ENCODE measurements around the gene FERD3L. TPM values are rescaled to one million over a fixed set of nuclear protein-coding genes. Genes with fewer than 3 reads are reported as not detected.
A peak's percentile ranks its signal among the peaks of the same experiment; 100 is the strongest.

Gene FERD3L
- total RNA-seq, 1 donor from 2014 or later, result not detected

- Histone ChIP-seq H3K9ac (ENCODE audit: low read length) (peak overlapping the region; percentile 79), H3K79me2 (ENCODE audit: insufficient read depth, low read length) (peaks cover 10% of the 10 kb centered on the region), H2AFZ (ENCODE audit: low read depth, low read length) (no peak overlapping the region), H3K4me2 (ENCODE audit: low read length) (peak overlapping the region; percentile 93), H3K4me3 (ENCODE audit: insufficient read depth, low read depth, low read length) (no peak overlapping the region), H3K27me3 (ENCODE audit: insufficient read depth, low read length) (peaks cover 25% of the 10 kb centered on the region), H3K9me3 (ENCODE audit: insufficient read depth, low read depth, low read length) (no peaks in the 10 kb centered on the region), H3K36me3 (ENCODE audit: insufficient read depth, low read length) (no peaks in the 10 kb centered on the region), H3K4me1 (ENCODE audit: insufficient read depth, low read length) (peaks cover 42% of the 10 kb centered on the region), H4K20me1 (ENCODE audit: insufficient read depth, low read length) (peaks cover 4% of the 10 kb centered on the region), H3K27ac (ENCODE audit: low read depth, low read length) (no peak overlapping the region)
- FAIRE-seq (no peak), DNase-seq (ENCODE audit: low read depth) (no peak)
- TF ChIP-seq CTCF (IDR thresholded peaks at IDR 0.05; ENCODE audit: insufficient read depth, low read depth, low read length), result no peak
- TF ChIP-seq EZH2 (IDR thresholded peaks at IDR 0.05; ENCODE audit: insufficient read depth, low read length), result no peak
- H3K9me3 Mint-ChIP-seq (ENCODE audit: unreplicated experiment), result peaks cover 9% of the 10 kb centered on the region
- peaks cover 14% of the 10 kb centered on the region for H3K4me1 Mint-ChIP-seq (ENCODE audit: low read depth, unreplicated experiment)
- no peaks in the 10 kb centered on the region for H3K36me3 Mint-ChIP-seq (ENCODE audit: low read depth, unreplicated experiment)
- H3K27ac Mint-ChIP-seq (ENCODE audit: unreplicated experiment), result no peak overlapping the region
- peaks cover 95% of the 10 kb centered on the region for H3K27me3 Mint-ChIP-seq (ENCODE audit: low read depth, unreplicated experiment)
- peak overlapping the region; percentile 11 for H3K4me3 Mint-ChIP-seq (ENCODE audit: unreplicated experiment)
Measured at GRCh38 chr7:19109000-19109946, 35.9 kb downstream of the FERD3L start.

- H3K4me1 ChIP-seq (ENCODE audit: insufficient read depth, low read length), result peaks cover 32% of the 10 kb centered on the region
- H3K27ac ChIP-seq (ENCODE audit: low read depth, low read length), result peak overlapping the region; percentile 49
- H2AFZ ChIP-seq (ENCODE audit: low read depth, low read length), result peak overlapping the region; percentile 84
- Mint-ChIP-seq H3K4me1 (ENCODE audit: low read depth, unreplicated experiment) (peaks cover 14% of the 10 kb centered on the region), H3K36me3 (ENCODE audit: low read depth, unreplicated experiment) (no peaks in the 10 kb centered on the region), H3K9me3 (ENCODE audit: unreplicated experiment) (peaks cover 9% of the 10 kb centered on the region), H3K27me3 (ENCODE audit: low read depth, unreplicated experiment) (peaks cover 91% of the 10 kb centered on the region), H3K4me3 (ENCODE audit: unreplicated experiment) (peak overlapping the region; percentile 84), H3K27ac (ENCODE audit: unreplicated experiment) (peak overlapping the region; percentile 79)
- H3K4me3 ChIP-seq (ENCODE audit: insufficient read depth, low read depth, low read length), result peak overlapping the region; percentile 64
- no peak for FAIRE-seq
- H4K20me1 ChIP-seq (ENCODE audit: insufficient read depth, low read length), result no peaks in the 10 kb centered on the region
- no peaks in the 10 kb centered on the region for H3K79me2 ChIP-seq (ENCODE audit: insufficient read depth, low read length)
- H3K27me3 ChIP-seq (ENCODE audit: insufficient read depth, low read length), result peaks cover 25% of the 10 kb centered on the region
- H3K9me3 ChIP-seq (ENCODE audit: insufficient read depth, low read depth, low read length), result no peaks in the 10 kb centered on the region
- peak; percentile 59 for DNase-seq (ENCODE audit: low read depth)
- peak overlapping the region; percentile 93 for H3K4me2 ChIP-seq (ENCODE audit: low read length)
- peak; percentile 33 for TF ChIP-seq EZH2 (IDR thresholded peaks at IDR 0.05; ENCODE audit: insufficient read depth, low read length)
- no peak for TF ChIP-seq CTCF (IDR thresholded peaks at IDR 0.05; ENCODE audit: insufficient read depth, low read depth, low read length)
- H3K36me3 ChIP-seq (ENCODE audit: insufficient read depth, low read length), result no peaks in the 10 kb centered on the region
- peak overlapping the region; percentile 79 for H3K9ac ChIP-seq (ENCODE audit: low read length)
Measured at GRCh38 chr7:19107356-19108146, 37.7 kb downstream of the FERD3L start.

All from astrocyte (in vitro differentiated cells and primary cell).